HG03439 (cell line): ENCODE measurements around the gene CERKL.
"Not testable (repeated sequence)": the region's sequence is repeated elsewhere in the genome, so short reads cannot be mapped to it uniquely, and the experiment has no call there.

Source experiments
- ATAC-seq: cut with Tn5 transposase; IDR thresholded peaks from one replicate; pipeline ENCODE4 v1.9.1; 2021; ENCODE audit warnings: mild to moderate bottlenecking, moderate library complexity; ENCODE audit not compliant: unreplicated experiment

CERKL gene, protein sequence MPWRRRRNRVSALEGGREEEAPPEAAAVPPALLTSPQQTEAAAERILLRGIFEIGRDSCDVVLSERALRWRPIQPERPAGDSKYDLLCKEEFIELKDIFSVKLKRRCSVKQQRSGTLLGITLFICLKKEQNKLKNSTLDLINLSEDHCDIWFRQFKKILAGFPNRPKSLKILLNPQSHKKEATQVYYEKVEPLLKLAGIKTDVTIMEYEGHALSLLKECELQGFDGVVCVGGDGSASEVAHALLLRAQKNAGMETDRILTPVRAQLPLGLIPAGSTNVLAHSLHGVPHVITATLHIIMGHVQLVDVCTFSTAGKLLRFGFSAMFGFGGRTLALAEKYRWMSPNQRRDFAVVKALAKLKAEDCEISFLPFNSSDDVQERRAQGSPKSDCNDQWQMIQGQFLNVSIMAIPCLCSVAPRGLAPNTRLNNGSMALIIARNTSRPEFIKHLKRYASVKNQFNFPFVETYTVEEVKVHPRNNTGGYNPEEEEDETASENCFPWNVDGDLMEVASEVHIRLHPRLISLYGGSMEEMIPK

DNA sequence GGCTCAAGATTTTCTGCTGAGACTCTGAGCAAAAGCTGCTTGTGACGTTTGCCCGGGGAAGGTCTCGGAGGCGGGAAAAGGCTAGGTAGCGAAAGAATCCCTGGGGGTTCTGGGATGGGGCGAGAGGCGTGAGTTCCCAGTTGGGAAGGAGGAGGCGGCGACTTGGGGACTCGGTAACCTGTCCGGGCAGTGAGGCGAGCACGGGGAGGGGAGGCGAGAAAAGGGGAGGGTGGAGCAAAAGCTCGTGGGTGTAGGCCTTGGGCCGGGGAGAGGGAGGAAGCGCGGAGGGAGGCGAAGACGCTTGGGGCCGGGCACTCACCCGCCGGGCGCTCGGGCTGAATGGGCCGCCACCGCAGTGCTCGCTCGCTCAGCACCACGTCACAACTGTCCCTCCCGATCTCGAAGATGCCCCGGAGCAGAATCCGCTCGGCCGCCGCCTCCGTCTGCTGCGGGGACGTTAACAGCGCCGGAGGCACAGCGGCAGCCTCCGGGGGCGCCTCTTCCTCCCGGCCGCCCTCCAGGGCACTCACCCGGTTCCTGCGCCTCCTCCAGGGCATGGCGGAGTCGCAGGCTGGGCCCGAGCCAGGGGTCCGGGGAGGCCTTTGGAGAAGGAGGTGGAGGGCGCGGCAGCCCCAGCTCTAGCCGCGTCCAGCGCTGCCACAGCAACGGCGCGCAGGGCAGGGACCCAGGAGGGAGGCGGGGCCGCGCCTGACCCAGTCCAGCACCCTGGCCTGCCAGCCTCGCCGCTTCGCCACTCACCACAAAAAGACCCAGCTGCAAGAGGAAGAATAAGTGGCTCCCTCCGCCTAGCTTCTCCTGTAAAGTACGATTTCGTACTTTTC is at the start of gene CERKL:
Gene CERKL (minus strand): TSS at position 656 of the 842 bp plus-strand sequence. CDS start 99 bp downstream, at position 557.
- ATAC-seq: peak; percentile 96

DNA sequence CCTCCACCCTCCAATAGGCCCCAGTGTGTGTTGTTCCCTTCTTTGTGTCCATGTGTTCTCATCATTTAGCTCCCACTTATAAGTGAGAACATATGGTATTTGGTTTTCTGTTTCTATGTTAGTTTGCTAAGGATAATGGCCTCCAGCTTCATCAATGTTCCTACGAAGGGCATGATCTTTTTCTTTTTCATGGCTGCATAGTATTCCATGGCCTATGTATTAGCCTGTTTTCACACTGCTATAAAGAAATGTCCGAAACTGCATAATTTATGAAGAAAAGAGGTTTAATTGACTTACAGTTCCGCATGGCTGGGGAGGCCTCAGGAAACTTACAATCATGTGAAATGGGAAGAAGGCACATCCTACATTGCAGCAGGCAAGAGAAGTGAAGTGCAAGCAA is 45.6 kb upstream of the CERKL start:
- ATAC-seq: not testable (repeated sequence)

DNA sequence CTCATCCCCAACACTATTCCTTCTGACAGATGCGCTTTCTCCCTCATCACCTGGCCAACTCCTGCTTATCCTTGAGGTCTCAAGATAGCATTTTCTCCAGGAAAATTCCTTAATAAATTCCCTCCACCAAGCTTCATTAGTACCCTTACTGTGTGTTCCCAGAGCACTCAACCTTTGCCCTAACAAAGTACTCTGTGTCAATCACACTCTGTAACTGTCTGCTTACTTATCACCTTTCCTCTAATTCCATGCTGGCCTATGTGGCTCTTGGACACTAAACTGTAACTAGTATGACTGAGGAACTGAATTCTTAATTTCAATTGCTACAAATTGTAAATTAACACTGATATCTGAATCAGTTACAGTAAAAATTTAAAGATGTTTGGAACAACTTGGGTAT is 41.3 kb upstream of the CERKL start:
- no peak for ATAC-seq

DNA sequence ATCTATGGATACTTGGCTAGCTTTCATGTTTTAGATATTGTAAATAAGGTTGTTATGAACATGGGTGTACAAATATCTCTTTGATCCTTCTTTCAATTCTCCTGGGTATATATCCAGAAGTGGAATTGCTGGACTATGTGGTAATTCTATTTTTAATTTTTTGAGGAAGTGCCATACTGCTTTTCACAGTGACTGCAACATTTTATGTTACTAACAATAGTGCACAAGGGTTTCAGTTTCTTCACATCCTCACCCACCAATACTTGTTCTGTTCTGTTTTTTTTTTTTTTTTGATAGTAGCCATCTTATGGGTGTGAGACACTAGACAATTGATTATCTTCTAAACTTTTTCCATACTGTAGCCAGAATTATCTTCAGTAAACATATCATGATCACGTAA is 40.7 kb upstream of the CERKL start:
- no peak for ATAC-seq

DNA sequence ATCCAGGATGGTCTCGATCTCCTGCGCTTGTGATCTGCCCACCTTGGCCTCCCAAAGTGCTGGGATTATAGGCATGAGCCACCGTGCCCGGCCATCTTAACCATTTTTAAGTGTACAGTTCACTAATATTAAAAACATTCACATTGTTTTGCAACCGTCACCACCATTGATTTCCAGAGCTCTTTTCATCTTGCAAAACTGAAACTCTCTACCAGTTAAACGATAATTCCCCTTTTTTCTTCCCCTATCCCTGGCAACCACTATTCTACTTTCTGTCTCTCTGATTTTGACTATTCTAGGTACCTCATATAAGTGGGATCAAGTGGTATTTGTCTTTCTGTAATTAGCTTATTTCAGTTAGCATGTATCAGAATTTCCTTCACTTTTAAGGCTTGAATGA is 40.2 kb upstream of the CERKL start:
- no peak for ATAC-seq

DNA sequence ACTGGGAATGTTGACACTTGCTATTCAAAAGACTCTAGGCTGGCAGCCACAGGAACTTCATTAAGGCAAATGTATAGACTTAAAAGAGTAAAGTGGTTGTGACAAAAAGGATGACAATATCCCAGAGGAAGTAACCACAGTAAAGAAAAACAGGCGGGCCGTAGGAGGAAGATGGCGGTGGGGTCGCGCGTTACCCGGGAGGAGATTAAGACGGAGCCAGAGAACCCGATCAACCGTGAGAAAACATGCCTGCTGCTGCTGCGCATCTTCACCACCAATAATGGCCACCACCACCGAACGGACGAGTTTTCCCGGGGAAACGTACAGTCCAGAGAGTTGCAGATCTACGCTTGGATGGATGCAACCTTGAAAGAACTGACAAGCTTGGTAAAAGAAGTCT is 37.4 kb upstream of the CERKL start:
- ATAC-seq: no peak

DNA sequence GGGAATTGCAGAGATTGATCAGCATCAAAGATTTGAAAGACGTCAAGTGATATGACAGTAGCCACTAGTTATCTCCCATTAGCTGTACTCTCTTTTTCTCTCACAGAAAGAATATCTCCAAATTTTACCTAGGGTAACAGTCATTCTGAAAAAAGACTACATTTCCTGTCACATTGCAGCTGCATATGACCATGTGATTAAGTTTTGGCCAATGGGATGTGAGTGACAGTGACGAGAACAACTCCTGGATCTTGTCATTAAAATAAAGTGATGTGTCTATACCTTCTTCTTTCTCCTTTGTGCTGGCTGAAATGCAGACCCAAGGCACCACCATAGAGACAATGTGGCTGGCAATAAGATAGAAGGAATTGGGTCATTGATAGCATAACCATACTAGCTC is 34.0 kb upstream of the CERKL start:
- ATAC-seq: no peak

DNA sequence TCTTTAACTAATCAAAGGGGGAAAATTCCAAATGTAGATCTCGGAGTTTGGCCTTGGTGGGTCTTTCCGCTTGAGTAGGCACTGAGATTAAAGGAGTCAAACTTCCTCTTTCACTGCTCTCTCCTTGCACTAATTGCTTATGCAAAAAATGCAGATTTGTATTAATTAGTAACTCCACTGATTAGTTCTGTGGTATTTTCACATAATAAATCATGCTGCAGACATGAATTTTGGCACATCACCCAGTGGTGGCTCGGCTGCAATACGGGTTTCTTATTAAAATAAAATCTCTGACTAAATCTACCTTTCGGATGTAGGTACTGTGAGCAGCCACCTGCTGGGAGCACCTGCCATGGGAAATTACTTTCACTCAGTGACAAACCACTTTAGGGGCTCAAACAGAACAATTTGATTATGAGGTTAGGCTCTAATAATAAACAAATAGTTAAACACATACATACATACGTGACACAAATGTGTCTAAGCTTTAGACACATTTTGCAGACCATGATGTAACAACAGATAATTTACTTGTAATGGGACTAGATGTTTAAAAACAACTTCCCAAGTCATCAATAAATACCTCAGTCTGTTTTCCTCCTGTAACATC is 29.8 kb upstream of the CERKL start:
- no peak for ATAC-seq

DNA sequence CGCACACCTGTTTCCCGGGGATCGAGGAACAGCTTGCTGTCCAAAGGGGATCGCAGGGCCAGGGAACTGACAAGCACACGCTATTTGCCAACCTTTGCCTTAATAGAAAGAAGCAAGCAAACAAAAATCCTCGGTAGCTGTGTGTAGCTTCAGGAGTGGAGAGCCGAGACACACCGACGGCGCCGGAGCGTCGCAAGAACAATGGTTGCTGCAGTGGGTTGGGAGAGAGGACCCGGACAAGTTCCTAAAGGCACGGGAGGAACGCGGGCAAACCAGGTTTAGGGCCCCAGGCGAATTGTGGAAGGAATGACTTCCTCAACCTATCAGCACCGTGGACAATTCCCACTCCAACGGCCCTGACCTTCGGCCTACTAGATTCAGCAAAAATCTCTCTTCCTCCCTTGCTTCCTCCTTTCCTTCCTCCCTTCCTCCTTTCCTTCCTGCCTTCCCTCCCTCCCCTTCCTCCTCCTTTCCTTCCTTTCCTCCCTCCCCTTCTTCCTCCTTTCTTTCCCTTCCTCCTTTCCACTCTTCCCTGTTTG is 28.3 kb upstream of the CERKL start:
- ATAC-seq: no peak

DNA sequence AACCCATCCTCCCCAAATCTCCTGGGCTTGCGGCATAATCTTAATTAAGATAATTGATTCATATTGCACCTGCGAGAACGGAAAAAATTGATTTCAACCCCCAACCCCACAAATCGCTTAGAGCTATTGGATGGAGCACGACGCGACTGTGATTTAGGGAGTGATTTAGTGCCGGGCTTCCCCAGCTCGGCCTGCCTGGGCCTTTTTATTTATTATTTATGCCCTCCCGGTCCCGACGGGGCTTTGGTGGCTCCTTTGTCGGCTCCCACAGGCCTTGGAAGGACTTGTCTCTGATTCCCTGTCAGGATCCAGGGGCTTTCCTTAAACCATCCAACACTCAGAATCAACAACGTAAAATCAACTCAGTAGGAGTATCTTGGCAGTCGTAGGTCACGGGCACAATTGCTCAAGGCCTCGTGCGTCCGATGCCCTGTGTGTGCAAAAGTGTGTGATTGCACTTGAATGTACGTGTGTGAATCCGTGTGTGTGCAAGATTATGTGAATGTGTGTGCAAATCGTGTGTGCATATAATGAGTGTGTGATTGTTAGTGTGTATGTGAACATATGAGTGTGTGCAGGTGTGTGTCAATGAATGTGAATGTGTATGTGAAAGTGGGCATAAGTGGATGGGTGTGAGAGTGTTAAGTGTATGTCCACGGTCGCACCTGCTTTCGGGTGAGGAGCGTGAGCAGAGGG is 27.7 kb upstream of the CERKL start:
- ATAC-seq: no peak

DNA sequence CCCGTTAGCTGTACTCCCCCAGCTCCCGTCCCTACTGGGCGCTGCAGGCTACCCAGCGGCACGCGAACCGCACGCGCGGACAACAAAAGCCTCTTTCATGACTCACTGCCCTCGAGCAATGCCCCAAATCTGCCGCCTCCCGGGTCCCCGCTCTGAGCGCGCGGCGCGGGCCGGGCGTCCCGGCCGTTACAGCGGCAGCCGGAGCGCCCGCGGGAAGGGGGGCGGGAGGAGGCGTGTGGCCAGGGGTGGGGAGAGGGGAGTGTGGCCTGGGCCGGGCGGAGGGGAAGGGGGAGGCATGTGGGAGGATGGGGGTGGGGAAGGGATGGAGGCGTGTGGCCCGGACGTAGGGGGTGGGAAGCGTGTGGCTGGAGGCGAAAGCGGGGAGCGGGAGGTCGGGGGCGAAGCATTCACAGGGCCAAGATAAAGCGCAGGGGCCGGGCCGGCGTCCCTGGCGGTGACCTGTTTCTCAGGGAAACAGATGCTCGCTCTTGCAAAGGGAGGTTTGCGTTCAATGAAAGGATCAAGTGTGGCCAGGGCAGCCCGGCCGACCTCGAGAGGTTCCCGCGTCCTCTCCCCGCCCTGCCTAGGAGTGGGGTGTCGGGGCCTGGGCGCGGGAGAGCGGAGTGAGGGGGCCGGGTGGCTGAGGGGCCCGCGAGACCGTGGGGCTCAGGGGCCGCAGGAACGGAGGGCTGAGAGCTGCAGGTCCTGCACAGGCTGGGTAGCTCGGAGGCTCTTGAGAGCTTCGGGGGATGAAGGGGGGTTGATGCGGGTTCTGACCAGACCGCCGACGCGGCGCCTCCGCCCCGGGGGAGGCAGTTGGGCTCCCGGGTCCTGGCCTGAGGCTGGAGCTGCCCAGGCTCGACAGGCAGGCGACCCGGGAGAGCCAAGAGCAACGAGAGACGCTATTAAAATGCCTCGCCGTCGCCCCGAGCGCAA is 26.9 kb upstream of the CERKL start:
- no peak for ATAC-seq

DNA sequence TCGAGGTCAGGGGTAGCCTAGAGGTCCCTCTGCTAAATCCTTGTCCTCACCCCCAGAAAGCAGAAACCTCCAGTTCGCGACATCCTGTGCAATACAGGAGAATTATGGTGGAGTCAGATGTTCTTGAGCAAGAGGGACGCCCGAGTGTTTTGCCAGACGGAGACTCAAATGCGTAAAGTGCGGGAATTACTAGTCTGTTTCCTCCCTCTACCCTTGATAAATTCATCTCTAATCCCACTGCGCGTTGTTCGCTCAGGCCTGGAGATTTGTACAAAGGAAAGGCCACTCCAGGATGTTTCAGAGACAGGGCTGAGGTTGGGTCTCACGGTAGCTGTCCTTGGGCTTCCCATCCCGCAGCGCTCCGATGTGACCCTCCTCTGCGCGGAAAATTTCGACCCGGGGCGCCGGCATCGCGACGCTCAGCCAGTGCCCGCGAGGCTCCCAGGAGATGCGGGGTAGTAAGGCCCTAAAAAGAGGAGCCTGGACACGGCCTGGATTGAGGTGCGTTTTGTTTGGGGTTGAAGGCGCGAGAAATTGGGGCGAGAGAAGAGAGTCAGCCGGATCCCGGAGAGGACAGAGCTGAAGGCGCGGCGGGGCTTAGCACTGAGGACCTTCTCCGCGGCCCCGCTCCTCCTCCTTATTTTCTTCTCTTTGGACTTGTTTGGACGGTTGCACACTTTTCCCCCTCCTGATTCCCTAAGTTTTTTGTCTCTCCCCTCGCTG is 26.1 kb upstream of the CERKL start:
- ATAC-seq: no peak

DNA sequence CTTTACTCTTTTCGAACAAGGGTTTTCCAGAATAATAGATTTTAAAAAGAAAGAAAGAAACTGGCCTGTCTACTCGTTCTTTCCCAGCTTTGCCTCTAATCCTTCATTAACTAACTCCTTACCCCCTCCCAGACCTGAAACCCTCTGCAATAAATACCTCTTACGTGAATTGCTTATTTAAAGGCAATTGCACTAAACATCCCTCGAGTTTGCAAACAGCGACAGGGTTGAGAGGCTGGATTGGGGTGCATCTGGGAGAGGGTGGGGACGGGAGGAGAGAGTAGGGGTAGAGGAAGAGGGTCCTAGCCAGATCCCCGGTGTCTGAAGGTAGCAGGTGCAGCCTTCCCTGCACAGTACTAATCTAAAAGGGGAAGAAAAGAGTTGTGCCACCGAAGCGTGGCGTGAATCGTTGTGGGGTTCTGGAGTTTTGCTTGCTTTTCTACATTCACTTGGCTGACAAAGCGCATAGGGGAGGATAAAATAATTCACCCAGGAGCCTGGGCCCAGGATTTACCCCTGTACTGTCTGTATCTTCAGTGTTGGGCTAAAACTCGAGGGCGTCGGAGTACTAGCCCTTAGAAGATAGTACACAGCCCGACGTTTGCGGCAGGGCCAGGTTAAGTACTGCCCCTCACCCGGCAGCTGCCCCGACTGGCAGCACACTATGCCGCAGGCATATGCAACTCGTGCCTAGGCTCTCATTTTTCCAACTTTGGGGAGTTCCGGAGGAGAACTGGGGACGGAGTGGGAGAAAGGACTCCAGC is 25.3 kb upstream of the CERKL start:
- no peak for ATAC-seq

DNA sequence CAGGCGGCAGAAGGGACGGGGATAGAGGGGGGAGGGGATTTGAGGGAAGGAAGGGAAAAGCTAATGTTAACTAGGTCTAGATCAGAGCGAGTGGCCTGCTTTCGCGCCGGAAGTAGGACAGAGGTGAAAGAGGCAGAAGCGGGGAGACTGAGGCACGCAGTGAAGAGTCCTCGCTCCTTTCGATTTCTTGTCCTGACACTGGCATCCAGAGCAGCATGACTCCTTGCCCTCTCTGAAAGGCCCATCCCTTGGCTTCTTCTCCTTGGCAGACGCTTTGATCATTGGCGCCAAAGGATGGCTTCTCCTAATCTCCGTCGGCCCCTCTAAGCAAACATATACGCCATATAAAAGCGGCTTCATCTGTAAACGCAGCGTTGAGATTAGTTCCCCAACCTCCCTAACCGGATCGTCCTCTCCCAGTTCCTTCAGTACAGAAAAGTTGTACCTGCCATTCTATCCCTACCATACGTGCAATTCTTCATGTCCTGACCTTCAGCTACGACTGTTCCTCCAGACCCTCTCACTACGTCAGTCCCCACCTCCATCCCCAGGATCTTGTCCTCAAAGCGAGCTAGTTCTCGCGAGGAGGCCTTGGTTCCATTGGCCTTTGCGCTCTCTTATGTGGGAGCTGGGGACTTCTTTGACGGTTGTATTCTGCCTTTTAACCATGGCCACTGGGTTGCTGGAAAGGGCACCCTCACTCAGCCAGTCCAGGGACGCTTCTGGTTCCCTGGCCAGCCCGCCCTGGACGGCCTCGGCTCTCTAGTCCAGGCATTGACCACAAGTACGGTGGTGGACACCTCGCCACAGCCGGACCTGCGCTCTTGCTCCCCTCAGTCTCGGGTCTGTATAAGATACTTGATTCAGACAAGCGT is 24.3 kb upstream of the CERKL start:
- ATAC-seq: no peak

DNA sequence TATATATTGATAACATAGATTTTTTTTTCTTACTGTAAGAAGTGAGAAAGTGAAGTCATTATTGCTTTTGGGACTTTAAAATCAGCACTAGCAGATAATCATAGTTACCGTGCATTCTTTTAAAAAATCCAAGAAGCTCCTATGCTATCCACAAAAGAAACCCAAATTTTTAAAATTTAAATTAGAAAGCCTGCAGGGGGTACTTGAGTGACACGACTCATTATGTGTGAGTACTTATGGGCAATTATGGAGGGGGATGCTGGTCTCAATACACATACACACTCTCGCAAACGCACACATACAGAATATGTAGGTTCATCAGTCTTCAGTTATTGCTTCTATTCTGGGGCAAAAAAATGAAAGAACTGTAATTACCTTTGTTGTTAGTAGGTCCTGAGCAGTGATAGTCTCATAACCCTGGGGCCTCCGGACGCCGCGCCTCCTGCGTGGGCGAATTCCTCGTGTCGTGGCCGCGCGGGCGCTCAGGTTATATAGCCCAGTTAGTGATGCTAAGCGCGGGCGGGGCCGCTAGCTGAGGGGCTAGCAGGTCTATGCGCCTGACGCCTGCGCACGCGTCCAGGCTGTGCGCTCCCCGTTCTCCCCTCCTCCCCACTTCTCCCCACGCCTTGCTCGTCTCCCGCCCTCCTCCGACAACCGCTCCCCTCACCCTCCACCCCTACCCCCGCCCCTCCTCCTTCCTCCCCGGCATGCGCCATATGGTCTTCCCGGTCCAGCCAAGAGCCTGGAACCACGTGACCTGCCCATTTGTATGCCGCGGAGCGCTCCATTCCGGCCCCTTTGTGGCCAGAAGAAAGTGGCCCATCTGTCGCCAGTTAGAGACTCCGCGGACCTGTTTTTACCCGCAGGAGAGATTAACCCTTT is 23.4 kb upstream of the CERKL start, which contains the start of gene NEUROD1:
Gene NEUROD1 (minus strand): TSS at position 463 of the 882 bp plus-strand sequence. CDS start 1,657 bp downstream, outside the sequence.
- no peak for ATAC-seq

DNA sequence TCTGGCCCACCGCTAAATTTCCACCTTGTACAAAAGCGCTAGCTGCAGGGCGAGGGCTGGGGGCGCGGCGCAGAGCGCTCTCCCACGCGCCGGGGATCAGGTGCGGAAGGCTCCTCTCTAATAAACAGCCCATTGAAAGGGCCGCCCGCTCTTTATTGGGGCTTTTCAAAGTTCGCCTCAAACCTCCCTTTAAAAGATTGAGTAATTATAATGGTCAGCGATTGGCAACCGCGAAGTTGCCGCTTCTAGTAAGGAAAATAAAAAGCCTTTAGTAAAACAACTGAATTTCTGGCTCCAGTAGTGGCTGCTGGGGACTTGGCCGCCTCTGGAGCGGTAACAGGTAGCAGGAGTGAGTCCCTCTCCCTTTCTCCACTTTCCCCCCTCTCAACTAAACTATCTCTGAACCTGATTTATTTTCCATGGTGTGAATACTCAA is 22.7 kb upstream of the CERKL start:
- ATAC-seq: no peak
